Muscle of leg (tissue), 11 donors: Measurements from ENCODE around the gene SMARCAD1. TPM values are rescaled to one million over a fixed set of nuclear protein-coding genes. Genes with fewer than 3 reads are reported as not detected.
"Not testable (repeated sequence)": the region's sequence is repeated elsewhere in the genome, so short reads cannot be mapped to it uniquely, and the experiment has no call there.

Experiments used
- DNase-seq: peaks from one replicate; pipeline ENCODE4 v3.0.0; 2013
- H3K27ac ChIP-seq: one replicate; pipeline ENCODE4 v1.5.1; 2013; ENCODE audit warnings: mild to moderate bottlenecking, low read length, control low read depth
- H3K27me3 ChIP-seq: one replicate; pipeline ENCODE4 v1.6.1; 2013; ENCODE audit warnings: low read length; ENCODE audit not compliant: control insufficient read depth, insufficient read depth
- H3K36me3 ChIP-seq: one replicate; pipeline ENCODE4 v1.6.1; 2013; ENCODE audit warnings: low read length; ENCODE audit not compliant: control insufficient read depth, insufficient read depth
- H3K4me1 ChIP-seq: one replicate; pipeline ENCODE4 v1.6.1; 2013; ENCODE audit warnings: low read length; ENCODE audit not compliant: control insufficient read depth, insufficient read depth
- H3K4me3 ChIP-seq: one replicate; pipeline ENCODE4 v1.5.1; 2013; ENCODE audit warnings: low read length, control low read depth
- H3K9me3 ChIP-seq: replicated peaks from 2 replicates; pipeline ENCODE4 v1.6.1; 2013; ENCODE audit warnings: low read depth, low read length; ENCODE audit not compliant: control insufficient read depth
- WGBS: methylation state at CpG from one replicate; pipeline ENCODE4 v1.1.5; 2013; ENCODE audit warnings: missing lambda C conversion rate; ENCODE audit not compliant: insufficient coverage; 5-methylcytosine and 5-hydroxymethylcytosine counted together
- polyA plus RNA-seq, 8 donors: library from polyadenylated mRNA; unstranded; fragments of 120-200 nt; gene quantifications; one replicate each; pipeline versions ENCODE4 v1.2.1 to v1.2.3, GENCODE V29; 2013; ENCODE audit warnings: inconsistent platforms in 1 of 8, low replicate concordance in 1 of 8; ENCODE audit not compliant: insufficient read length in 8 of 8, insufficient read depth in 1 of 8
- total RNA-seq: library from RNA; stranded (reverse); fragments of 120-200 nt; gene quantifications from one replicate; pipeline ENCODE4 v1.2.4, GENCODE V29; 2013

SMARCAD1 gene
- total and polyA plus RNA-seq, 9 donors: 21.7 to 37.6 (median 30.0) TPM

DNA sequence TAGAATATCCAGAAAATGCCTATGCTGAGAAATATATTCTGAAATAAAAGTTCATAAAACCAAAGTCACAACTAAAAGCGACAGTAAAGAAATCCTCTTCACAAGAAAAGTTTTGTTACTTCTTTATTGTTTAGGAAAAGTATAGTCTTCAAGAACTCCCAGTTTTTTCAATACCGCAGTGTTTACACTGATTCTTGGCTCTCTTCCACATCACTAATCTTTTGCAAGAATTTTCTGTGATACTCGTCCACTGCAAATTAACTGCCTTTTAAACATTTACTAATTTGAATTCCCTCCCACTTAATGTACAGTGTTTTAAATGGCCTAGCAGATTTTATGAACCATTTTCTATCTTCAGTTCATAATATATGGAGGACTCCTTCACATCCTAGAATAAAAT is 69.9 kb downstream of the SMARCAD1 start:
- H3K4me1 ChIP-seq: no peaks in the 10 kb centered on the region
- H3K36me3 ChIP-seq: peaks cover 21% of the 10 kb centered on the region
- no peaks in the 10 kb centered on the region for H3K27me3 ChIP-seq
- no peak overlapping the region for H3K27ac ChIP-seq
- no CpG with 5 or more reads among the region's 3 CpGs for WGBS
- no peak for DNase-seq
- no peak overlapping the region for H3K4me3 ChIP-seq
- no peaks in the 10 kb centered on the region for H3K9me3 ChIP-seq

DNA sequence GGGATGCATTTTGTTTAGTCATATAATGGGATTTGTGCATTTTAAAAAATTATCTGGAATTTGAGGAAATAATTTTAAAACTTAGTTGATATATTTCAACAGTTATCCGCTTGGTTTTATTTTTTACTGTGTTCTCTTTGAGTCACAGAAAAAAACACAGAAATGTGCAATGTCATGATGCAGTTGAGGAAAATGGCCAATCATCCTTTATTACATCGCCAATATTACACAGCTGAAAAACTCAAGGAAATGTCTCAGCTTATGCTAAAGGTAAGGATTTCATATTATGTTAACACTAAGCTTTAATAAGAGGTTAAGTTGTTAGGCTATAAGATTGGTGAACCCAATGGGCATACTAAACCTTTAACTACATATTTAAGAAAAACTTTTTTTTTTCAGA is 71.1 kb downstream of the SMARCAD1 start:
- H3K4me3 ChIP-seq: no peak overlapping the region
- DNase-seq: no peak
- no peaks in the 10 kb centered on the region for H3K27me3 ChIP-seq
- WGBS: no CpG with 5 or more reads among the region's 2 CpGs
- H3K4me1 ChIP-seq: no peaks in the 10 kb centered on the region
- H3K9me3 ChIP-seq: no peaks in the 10 kb centered on the region
- H3K27ac ChIP-seq: no peak overlapping the region
- H3K36me3 ChIP-seq: peaks cover 24% of the 10 kb centered on the region

DNA sequence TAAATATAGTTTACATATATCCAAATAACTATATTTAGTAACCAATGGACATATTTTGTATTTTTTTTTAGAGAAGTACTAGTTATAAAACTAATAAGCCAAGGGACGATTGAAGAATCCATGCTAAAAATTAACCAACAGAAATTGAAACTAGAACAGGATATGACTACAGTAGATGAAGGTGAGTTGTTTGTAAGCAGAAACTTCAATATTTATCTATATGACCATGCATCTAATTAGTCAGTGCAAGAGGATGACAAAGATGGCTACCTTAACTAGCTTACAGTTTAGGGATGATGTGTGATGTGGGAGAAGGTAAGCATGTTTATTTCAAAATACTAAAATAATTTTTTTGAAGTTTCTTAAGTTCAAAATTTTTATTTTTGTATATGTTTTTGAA is 77.2 kb downstream of the SMARCAD1 start:
- Histone ChIP-seq H3K4me1 (no peaks in the 10 kb centered on the region), H3K27ac (no peak overlapping the region), H3K36me3 (peaks cover 21% of the 10 kb centered on the region), H3K9me3 (no peaks in the 10 kb centered on the region), H3K27me3 (no peaks in the 10 kb centered on the region), H3K4me3 (no peak overlapping the region)
- DNase-seq: no peak
- WGBS: no CpG with 5 or more reads among the region's 1 CpG

DNA sequence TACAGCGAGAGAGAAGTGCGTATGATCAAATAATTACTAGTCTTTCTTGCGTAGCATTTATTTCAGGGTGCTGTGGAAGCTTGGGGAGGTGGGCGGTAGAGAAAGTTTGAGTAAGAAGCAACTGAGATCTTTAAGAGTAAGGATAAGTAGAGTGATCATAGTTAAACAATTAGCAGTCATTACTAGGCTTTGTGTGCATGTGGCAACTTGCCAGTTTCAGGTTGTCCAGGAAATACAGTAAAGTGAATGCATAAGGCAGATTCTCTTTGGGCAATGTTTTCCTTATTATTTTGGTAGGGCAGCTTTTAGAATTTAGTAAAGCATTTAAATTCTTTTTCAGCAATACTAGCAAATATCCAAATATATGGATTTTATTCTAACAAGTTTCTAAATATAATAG is 78.0 kb downstream of the SMARCAD1 start:
- H3K9me3 ChIP-seq: no peaks in the 10 kb centered on the region
- peaks cover 25% of the 10 kb centered on the region for H3K36me3 ChIP-seq
- H3K4me1 ChIP-seq: no peaks in the 10 kb centered on the region
- DNase-seq: peak; percentile 10
- no peaks in the 10 kb centered on the region for H3K27me3 ChIP-seq
- WGBS: 88% methylated on average over 4 of the region's 4 CpGs
- H3K4me3 ChIP-seq: no peak overlapping the region
- H3K27ac ChIP-seq: no peak overlapping the region

DNA sequence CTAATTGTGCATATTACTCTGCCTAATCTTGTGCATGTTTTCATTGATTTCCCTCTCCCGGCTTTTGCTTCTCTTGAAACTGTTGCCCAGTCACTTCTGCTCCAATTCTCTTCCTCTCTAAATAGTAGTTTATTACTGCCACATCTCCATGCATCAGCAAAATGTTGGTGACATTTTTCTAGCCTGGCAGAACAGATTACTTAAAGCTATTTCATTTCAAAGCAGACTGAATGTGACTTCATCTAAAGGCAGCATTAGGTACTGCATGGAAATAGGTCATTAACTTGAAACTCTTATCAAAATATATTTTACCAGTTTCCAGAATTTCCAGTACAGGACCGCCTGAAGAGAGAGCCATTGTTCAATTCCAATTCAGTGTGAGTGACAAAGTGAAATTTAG is 82.6 kb downstream of the SMARCAD1 start:
- no peaks in the 10 kb centered on the region for H3K4me1 ChIP-seq
- H3K27ac ChIP-seq: no peak overlapping the region
- no peaks in the 10 kb centered on the region for H3K27me3 ChIP-seq
- H3K4me3 ChIP-seq: no peak overlapping the region
- 54% methylated on average over 1 of the region's 2 CpGs for WGBS
- no peak for DNase-seq
- no peaks in the 10 kb centered on the region for H3K9me3 ChIP-seq
- peaks cover 17% of the 10 kb centered on the region for H3K36me3 ChIP-seq

DNA sequence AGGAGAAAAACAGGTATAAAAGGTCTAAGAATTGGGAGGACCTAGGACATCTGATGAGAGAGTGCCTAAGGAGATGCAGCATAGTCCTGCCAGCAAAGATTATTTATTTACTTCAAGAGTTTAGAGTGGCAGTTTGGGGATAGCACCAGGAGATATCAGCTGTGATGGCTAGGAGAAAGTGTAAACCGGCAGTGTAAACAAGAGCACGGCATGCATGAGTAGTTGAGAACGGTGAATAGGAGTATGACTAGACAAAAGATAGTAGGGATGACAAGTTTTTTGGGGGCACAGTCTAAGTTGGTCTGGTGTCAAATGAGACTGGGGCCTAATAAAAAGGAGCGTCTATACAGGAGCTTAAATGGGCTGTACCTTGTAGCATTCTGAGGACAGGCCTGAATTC is 86.3 kb downstream of the SMARCAD1 start:
- H3K9me3 ChIP-seq, H3K4me3 ChIP-seq: not testable (repeated sequence)
- WGBS: 100% methylated on average over 2 of the region's 4 CpGs

DNA sequence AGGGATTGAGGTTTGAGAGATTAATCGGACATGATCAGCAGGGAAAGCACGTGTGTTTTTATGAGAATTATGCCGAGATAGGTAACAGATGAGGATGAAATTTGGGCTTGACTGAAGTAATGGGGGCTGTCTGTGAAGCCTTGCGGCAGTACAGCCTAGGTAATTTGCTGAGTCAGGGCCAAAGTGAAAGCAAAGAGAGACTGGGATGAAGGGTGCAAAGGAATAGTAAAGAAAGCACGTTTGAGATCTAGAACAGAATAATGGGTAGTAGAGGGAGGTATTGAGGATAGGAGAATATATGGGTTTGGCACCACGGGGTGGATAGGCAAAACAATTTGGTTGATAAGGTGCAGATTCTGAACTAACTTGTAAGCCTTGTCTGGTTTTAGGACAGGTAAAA is 87.8 kb downstream of the SMARCAD1 start:
- not testable (repeated sequence) for H3K4me1 ChIP-seq, H3K36me3 ChIP-seq, H3K27ac ChIP-seq, H3K4me3 ChIP-seq, DNase-seq, H3K27me3 ChIP-seq, H3K9me3 ChIP-seq
- 73% methylated on average over 6 of the region's 6 CpGs for WGBS

More for the DNA sequence above, 86.3 kb downstream of the SMARCAD1 start:
- not testable (repeated sequence) for H3K4me1 ChIP-seq, H3K36me3 ChIP-seq, H3K27ac ChIP-seq, H3K27me3 ChIP-seq, DNase-seq

DNA sequence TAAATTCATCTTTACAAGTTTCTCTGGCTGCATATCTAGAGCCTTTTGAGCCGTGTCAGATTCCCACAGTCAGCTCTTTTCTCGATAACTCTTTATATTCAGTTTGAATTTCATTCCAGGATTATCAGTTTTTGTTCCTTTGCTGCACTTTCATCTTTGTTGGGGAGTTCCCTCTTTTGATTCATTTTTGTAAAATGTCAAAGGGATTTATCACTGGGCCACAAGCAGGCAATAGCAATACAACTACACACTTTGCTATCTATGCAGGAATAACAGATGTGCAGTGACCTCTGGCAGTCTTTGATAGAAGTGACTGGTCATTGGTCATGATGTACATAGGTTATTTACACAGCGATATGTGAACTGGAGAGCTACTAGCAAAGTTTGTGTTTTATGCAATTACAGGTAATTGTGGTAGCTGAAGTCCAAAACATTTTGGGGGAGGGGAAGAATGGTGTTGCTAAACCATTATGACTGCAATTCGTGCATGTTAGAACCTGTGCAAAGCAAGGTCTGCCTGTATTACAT is 91.1 kb downstream of the SMARCAD1 start:
- no peaks in the 10 kb centered on the region for H3K4me1 ChIP-seq
- WGBS: 100% methylated on average over 1 of the region's 4 CpGs
- no peak overlapping the region for H3K4me3 ChIP-seq
- no peak overlapping the region for H3K27ac ChIP-seq
- H3K9me3 ChIP-seq: no peaks in the 10 kb centered on the region
- H3K27me3 ChIP-seq: no peaks in the 10 kb centered on the region
- DNase-seq: no peak
- no peaks in the 10 kb centered on the region for H3K36me3 ChIP-seq

DNA sequence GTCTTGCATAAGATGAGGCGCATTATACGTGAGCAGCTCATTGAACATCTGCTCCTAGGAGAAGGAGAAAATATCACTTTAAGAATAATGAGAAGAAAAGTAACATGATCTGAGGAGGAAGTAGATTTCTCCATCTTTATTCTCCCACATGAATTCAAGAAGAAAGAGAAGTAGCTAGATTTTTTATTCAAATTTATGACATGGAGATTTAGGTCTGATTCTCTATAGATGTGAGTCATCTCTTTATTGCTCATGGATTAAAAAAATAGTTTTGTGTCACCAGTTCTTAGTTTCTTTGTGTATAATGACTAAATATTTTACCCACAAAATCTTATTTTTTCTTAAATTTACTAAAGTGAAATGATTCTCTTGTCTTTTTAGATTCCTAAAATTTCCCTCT is 94.5 kb downstream of the SMARCAD1 start:
- WGBS: no CpG with 5 or more reads among the region's 2 CpGs

DNA sequence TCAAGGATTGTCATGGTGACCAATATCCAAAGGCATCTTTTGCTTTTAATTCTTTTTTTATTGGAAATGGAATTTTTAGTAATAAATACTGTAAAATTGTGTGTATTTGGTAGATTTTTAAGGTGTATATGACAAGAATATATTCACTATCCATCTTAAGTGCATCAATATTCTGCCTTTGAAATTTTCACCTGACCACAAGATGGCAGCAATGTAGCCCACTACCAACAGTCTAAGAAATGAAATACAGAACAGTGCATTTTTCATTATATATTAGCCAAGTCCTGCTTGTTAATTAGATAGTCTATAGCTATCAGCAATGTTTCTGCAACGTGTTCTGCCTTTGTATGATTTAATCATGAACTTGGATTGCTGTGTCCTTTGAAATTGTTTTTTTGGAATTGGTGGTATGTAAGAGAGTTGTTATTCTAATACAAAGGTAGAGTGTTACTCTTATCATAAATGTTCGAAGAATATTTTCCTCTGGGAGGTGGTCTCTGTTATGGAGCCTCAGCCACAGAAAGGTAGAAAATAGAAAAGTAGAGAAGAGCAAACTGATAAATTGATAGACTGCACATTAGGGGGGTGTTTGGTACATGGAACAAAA is 96.8 kb downstream of the SMARCAD1 start:
- no peaks in the 10 kb centered on the region for H3K36me3 ChIP-seq
- WGBS: 83% methylated on average over 1 of the region's 2 CpGs
- peak; percentile 60 for DNase-seq
- H3K9me3 ChIP-seq: no peaks in the 10 kb centered on the region
- no peaks in the 10 kb centered on the region for H3K27me3 ChIP-seq
- H3K4me1 ChIP-seq: peaks cover 3% of the 10 kb centered on the region
- H3K4me3 ChIP-seq: no peak overlapping the region
- no peak overlapping the region for H3K27ac ChIP-seq

More for the DNA sequence above, 94.5 kb downstream of the SMARCAD1 start:
- no peak overlapping the region for H3K4me3 ChIP-seq
- no peaks in the 10 kb centered on the region for H3K9me3 ChIP-seq
- no peaks in the 10 kb centered on the region for H3K27me3 ChIP-seq
- no peaks in the 10 kb centered on the region for H3K4me1 ChIP-seq
- no peaks in the 10 kb centered on the region for H3K36me3 ChIP-seq
- DNase-seq: no peak
- H3K27ac ChIP-seq: no peak overlapping the region
